ENCODE measurements around the gene LRBA.

The LRBA gene

GRCh38 chr4:150789864-150790263 is 225.2 kb downstream of the LRBA start:
- Mint-ChIP-seq H3K9me3 (no peaks in the 10 kb centered on the region), H3K27ac (no peak overlapping the region), H3K27me3 (ENCODE audit: low read depth) (no peaks in the 10 kb centered on the region), H3K36me3 (ENCODE audit: low read depth) (no peaks in the 10 kb centered on the region), H3K4me3 (no peak overlapping the region), H3K4me1 (ENCODE audit: low read depth) (no peaks in the 10 kb centered on the region)
- no peak for DNase-seq (ENCODE audit: low spot score)

GRCh38 chr4:150784939-150785338 is 230.1 kb downstream of the LRBA start:
- no peak overlapping the region for H3K4me3 Mint-ChIP-seq
- no peak for DNase-seq (ENCODE audit: low spot score)
- no peaks in the 10 kb centered on the region for H3K9me3 Mint-ChIP-seq
- no peaks in the 10 kb centered on the region for H3K27me3 Mint-ChIP-seq (ENCODE audit: low read depth)
- no peaks in the 10 kb centered on the region for H3K4me1 Mint-ChIP-seq (ENCODE audit: low read depth)
- H3K27ac Mint-ChIP-seq: no peak overlapping the region
- H3K36me3 Mint-ChIP-seq (ENCODE audit: low read depth): no peaks in the 10 kb centered on the region

GRCh38 chr4:150784305-150784704 is 230.8 kb downstream of the LRBA start:
- Mint-ChIP-seq H3K4me1 (ENCODE audit: low read depth) (no peaks in the 10 kb centered on the region), H3K9me3 (no peaks in the 10 kb centered on the region), H3K27me3 (ENCODE audit: low read depth) (no peaks in the 10 kb centered on the region), H3K4me3 (no peak overlapping the region), H3K36me3 (ENCODE audit: low read depth) (no peaks in the 10 kb centered on the region), H3K27ac (no peak overlapping the region)
- DNase-seq (ENCODE audit: low spot score): no peak

- no peaks in the 10 kb centered on the region for H3K4me1 Mint-ChIP-seq (ENCODE audit: low read depth)
- DNase-seq (ENCODE audit: low spot score): no peak
- no peaks in the 10 kb centered on the region for H3K9me3 Mint-ChIP-seq
Measured at GRCh38 chr4:150782921-150783320, 232.2 kb downstream of the LRBA start.

GRCh38 chr4:150782311-150782710 is 232.8 kb downstream of the LRBA start:
- Mint-ChIP-seq H3K27ac (no peak overlapping the region), H3K9me3 (no peaks in the 10 kb centered on the region), H3K36me3 (ENCODE audit: low read depth) (no peaks in the 10 kb centered on the region), H3K4me3 (no peak overlapping the region), H3K27me3 (ENCODE audit: low read depth) (no peaks in the 10 kb centered on the region), H3K4me1 (ENCODE audit: low read depth) (no peaks in the 10 kb centered on the region)
- no peak for DNase-seq (ENCODE audit: low spot score)

More at GRCh38 chr4:150782921-150783320, 232.2 kb downstream of the LRBA start:
- Mint-ChIP-seq H3K36me3 (ENCODE audit: low read depth) (no peaks in the 10 kb centered on the region), H3K27me3 (ENCODE audit: low read depth) (no peaks in the 10 kb centered on the region), H3K27ac (no peak overlapping the region), H3K4me3 (no peak overlapping the region)

- Mint-ChIP-seq H3K36me3 (ENCODE audit: low read depth) (no peaks in the 10 kb centered on the region), H3K9me3 (no peaks in the 10 kb centered on the region), H3K27ac (no peak overlapping the region), H3K27me3 (ENCODE audit: low read depth) (no peaks in the 10 kb centered on the region), H3K4me3 (no peak overlapping the region), H3K4me1 (ENCODE audit: low read depth) (no peaks in the 10 kb centered on the region)
- no peak for DNase-seq (ENCODE audit: low spot score)
Measured at GRCh38 chr4:150781191-150781590, 233.9 kb downstream of the LRBA start.

- Mint-ChIP-seq H3K27ac (no peak overlapping the region), H3K4me1 (ENCODE audit: low read depth) (no peaks in the 10 kb centered on the region), H3K9me3 (no peaks in the 10 kb centered on the region), H3K4me3 (no peak overlapping the region), H3K36me3 (ENCODE audit: low read depth) (no peaks in the 10 kb centered on the region), H3K27me3 (ENCODE audit: low read depth) (no peaks in the 10 kb centered on the region)
- DNase-seq (ENCODE audit: low spot score): no peak
Measured at GRCh38 chr4:150779707-150780106, 235.4 kb downstream of the LRBA start.

- Mint-ChIP-seq H3K4me1 (ENCODE audit: low read depth) (peaks cover 3% of the 10 kb centered on the region), H3K4me3 (no peak overlapping the region), H3K9me3 (no peaks in the 10 kb centered on the region), H3K27me3 (ENCODE audit: low read depth) (no peaks in the 10 kb centered on the region), H3K27ac (no peak overlapping the region), H3K36me3 (ENCODE audit: low read depth) (peaks cover 5% of the 10 kb centered on the region)
- no peak for DNase-seq (ENCODE audit: low spot score)
Measured at GRCh38 chr4:150773729-150774449, 241.2 kb downstream of the LRBA start.

- Mint-ChIP-seq H3K27me3 (ENCODE audit: low read depth) (no peaks in the 10 kb centered on the region), H3K4me3 (no peak overlapping the region), H3K4me1 (ENCODE audit: low read depth) (peaks cover 3% of the 10 kb centered on the region), H3K27ac (no peak overlapping the region), H3K9me3 (no peaks in the 10 kb centered on the region), H3K36me3 (ENCODE audit: low read depth) (peaks cover 5% of the 10 kb centered on the region)
- no peak for DNase-seq (ENCODE audit: low spot score)
Measured at GRCh38 chr4:150773032-150773431, 242.1 kb downstream of the LRBA start.

GRCh38 chr4:150771382-150771781 is 243.7 kb downstream of the LRBA start:
- no peak for DNase-seq (ENCODE audit: low spot score)
- peaks cover 3% of the 10 kb centered on the region for H3K4me1 Mint-ChIP-seq (ENCODE audit: low read depth)
- no peak overlapping the region for H3K27ac Mint-ChIP-seq
- no peaks in the 10 kb centered on the region for H3K27me3 Mint-ChIP-seq (ENCODE audit: low read depth)
- H3K4me3 Mint-ChIP-seq: no peak overlapping the region
- no peaks in the 10 kb centered on the region for H3K9me3 Mint-ChIP-seq
- peaks cover 5% of the 10 kb centered on the region for H3K36me3 Mint-ChIP-seq (ENCODE audit: low read depth)

- Mint-ChIP-seq H3K9me3 (no peaks in the 10 kb centered on the region), H3K27ac (no peak overlapping the region), H3K27me3 (ENCODE audit: low read depth) (no peaks in the 10 kb centered on the region), H3K4me1 (ENCODE audit: low read depth) (peaks cover 3% of the 10 kb centered on the region), H3K36me3 (ENCODE audit: low read depth) (peaks cover 5% of the 10 kb centered on the region), H3K4me3 (no peak overlapping the region)
- DNase-seq (ENCODE audit: low spot score): no peak
Measured at GRCh38 chr4:150769845-150770244, 245.2 kb downstream of the LRBA start.

GRCh38 chr4:150769248-150769647 is 245.8 kb downstream of the LRBA start:
- H3K27me3 Mint-ChIP-seq (ENCODE audit: low read depth): no peaks in the 10 kb centered on the region
- peaks cover 5% of the 10 kb centered on the region for H3K36me3 Mint-ChIP-seq (ENCODE audit: low read depth)
- no peak for DNase-seq (ENCODE audit: low spot score)
- H3K27ac Mint-ChIP-seq: no peak overlapping the region
- no peaks in the 10 kb centered on the region for H3K9me3 Mint-ChIP-seq
- no peak overlapping the region for H3K4me3 Mint-ChIP-seq
- peaks cover 3% of the 10 kb centered on the region for H3K4me1 Mint-ChIP-seq (ENCODE audit: low read depth)

GRCh38 chr4:150768497-150768896 is 246.6 kb downstream of the LRBA start:
- H3K9me3 Mint-ChIP-seq: no peaks in the 10 kb centered on the region
- peaks cover 5% of the 10 kb centered on the region for H3K36me3 Mint-ChIP-seq (ENCODE audit: low read depth)
- H3K27ac Mint-ChIP-seq: no peak overlapping the region
- no peaks in the 10 kb centered on the region for H3K27me3 Mint-ChIP-seq (ENCODE audit: low read depth)
- DNase-seq (ENCODE audit: low spot score): no peak
- no peak overlapping the region for H3K4me3 Mint-ChIP-seq
- H3K4me1 Mint-ChIP-seq (ENCODE audit: low read depth): peaks cover 3% of the 10 kb centered on the region

- DNase-seq (ENCODE audit: low spot score): no peak
- H3K9me3 Mint-ChIP-seq: no peaks in the 10 kb centered on the region
- H3K27ac Mint-ChIP-seq: no peak overlapping the region
- H3K27me3 Mint-ChIP-seq (ENCODE audit: low read depth): no peaks in the 10 kb centered on the region
- no peaks in the 10 kb centered on the region for H3K36me3 Mint-ChIP-seq (ENCODE audit: low read depth)
- H3K4me3 Mint-ChIP-seq: no peak overlapping the region
- peaks cover 3% of the 10 kb centered on the region for H3K4me1 Mint-ChIP-seq (ENCODE audit: low read depth)
Measured at GRCh38 chr4:150765216-150765615, 249.9 kb downstream of the LRBA start.

- DNase-seq (ENCODE audit: low spot score): no peak
- Mint-ChIP-seq H3K27me3 (ENCODE audit: low read depth) (no peaks in the 10 kb centered on the region), H3K36me3 (ENCODE audit: low read depth) (peaks cover 6% of the 10 kb centered on the region), H3K4me3 (no peak overlapping the region), H3K4me1 (ENCODE audit: low read depth) (peaks cover 2% of the 10 kb centered on the region), H3K27ac (no peak overlapping the region), H3K9me3 (no peaks in the 10 kb centered on the region)
Measured at GRCh38 chr4:150751648-150752047, 263.4 kb downstream of the LRBA start.
